ENCODE measurements around the gene SSTR1.
"Not testable (repeated sequence)": the region's sequence is repeated elsewhere in the genome, so short reads cannot be mapped to it uniquely, and the experiment has no call there.

Gene SSTR1, protein sequence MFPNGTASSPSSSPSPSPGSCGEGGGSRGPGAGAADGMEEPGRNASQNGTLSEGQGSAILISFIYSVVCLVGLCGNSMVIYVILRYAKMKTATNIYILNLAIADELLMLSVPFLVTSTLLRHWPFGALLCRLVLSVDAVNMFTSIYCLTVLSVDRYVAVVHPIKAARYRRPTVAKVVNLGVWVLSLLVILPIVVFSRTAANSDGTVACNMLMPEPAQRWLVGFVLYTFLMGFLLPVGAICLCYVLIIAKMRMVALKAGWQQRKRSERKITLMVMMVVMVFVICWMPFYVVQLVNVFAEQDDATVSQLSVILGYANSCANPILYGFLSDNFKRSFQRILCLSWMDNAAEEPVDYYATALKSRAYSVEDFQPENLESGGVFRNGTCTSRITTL

DNA sequence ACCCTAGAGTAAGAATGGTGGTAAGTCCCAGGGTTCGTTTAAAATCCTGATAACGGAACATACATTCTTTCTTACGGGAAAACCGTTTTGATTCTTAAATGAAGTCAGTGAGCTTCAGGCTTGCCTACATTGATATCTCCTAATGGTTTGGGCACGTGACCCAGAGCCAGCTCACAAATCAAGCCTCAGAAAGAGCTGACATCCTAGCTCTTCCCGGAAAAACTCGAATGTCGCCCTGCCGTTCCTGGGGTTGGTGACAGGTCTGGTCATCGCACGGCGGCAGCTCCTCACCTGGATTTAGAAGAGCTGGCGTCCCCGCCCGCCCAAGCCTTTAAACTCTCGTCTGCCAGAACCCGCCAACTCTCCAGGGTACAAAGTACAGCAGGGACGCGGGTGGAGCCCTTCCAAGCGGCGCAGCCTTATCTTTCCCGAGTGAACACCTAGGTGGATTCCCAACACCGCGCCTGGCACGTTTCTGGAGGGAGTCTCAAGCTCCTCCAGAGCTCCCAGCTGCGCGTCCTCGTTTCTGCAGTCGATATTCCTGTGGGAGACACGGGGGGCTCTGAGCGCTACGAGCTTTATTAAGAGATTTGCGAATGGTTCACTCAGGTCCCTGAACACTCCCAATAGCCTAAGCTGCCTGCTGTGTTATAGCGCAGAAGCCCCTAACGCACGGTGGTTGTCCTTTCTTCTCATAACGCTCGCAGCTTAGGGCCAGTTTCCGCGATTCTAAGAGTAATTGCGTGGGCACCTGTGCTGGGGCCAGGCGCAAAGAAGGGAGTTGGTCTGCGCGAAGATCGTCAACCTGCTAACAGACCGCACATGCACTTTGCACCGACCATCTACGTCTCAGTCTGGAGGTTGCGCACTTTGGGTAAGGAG is at the start of gene SSTR1:
Gene SSTR1, plus strand, starts transcription at position 169 of the 882 bp plus-strand sequence. CDS start 1,486 bp downstream, outside the sequence.
- DNase-seq, result no peak

DNA sequence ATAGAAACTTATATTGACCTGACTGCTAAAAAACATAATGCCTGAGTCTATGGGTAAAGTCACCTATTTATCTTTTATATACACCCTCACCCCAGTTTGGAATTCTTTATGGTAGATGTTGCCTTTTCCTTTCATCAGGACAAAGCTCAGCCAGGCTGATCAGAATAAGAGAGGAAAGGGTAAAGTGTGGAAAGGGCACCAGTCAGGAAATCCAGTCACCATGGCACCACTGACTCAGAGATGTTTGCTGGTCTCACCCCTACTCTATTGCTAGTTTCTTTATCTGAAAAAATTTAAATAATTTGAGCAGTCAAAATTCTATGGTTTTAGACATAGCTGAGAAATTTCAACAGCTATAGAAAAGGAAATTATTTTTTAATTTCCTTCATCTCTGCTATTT is 49.2 kb upstream of the SSTR1 start:
- no peak for DNase-seq

DNA sequence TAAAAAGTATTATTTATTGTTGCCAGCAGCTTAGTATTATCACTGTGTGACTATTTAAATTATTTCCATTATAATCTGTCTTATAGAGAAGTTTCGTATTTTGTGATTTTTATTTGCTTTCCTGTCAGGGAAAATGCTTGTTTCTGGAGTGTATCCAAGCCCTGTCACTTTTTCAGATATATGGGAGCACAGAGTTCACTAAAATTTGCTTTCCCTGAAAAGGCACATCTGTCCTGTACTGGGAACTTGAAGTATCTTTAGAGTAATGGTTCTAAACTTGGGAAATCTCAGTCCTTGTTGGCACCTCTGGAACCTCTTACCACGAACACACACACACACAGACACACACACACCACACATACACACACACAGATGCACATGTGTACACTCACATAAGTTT is 39.3 kb upstream of the SSTR1 start:
- no peak for DNase-seq

DNA sequence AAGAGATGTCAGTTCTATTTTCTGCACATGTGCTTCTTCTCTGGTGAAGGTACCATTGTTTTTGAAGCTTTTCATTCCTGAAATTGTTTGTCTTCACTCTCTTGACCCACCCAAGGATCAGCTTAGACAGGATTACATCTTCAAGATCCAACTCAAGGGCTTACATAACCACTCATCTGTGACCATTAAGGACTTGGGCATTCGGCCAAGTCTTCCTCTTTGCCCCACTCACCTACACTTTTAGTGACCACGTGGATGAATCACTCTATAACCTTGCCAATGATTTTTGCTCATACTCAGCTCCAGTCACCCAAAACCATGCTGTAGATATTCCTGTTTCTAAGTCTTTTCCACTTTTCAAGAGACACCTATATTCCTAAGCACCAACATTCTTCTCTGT is 36.5 kb upstream of the SSTR1 start:
- no peak for DNase-seq

DNA sequence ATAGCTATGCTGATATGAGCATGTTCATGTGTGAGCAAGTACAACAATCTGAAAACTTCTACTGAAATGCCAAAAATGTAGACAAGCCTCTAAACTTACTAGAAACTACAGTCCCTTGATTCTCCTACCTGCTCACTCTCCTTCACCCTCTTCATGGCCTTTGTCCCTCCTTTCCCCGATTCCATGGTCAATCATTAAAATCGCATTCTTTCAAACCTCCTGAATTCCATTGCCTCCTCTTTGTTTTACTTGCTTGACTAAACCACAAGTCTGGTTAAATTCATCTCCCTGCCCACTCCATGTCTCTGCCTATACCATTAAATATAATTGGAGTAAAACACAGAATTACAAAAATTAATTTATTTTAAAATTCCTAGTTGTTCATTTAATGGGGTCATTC is 33.0 kb upstream of the SSTR1 start:
- DNase-seq, result no peak

DNA sequence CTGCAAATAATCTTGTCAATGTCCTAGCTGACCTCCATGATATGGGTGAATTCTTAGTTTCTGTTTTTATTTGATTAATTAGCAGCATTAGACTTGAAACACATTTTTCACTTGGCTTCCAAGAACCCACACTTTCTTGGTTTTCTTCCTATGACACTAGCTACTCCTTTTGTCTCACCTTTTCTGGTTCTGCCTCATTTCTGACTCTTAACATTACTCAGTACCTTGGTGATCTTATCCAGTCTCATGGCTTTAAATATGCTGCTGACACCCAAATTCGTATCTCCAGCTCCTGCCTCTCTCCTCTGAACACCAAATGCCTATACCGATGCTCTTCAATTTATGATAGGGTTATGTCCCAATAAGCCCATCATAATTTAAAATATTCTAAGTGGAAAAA is 32.0 kb upstream of the SSTR1 start:
- no peak for DNase-seq

DNA sequence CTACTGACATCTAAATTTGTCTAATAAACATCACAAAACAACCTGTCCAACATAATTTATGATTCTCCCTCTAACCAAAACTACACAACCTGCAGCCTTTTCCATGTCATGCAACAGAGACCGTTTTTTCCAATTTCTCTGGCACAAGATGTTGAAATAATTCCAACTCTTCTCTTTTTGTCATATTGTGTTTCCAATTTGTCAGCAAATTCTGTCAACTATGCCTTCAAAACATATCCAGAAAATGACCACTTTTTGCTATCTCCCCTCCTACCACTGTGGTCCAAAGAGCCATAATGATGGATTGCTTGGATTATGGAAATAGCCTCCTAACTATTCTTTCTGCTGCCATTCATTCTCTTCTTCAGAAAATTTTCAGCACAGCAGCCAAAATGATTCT is 31.3 kb upstream of the SSTR1 start:
- no peak for DNase-seq

DNA sequence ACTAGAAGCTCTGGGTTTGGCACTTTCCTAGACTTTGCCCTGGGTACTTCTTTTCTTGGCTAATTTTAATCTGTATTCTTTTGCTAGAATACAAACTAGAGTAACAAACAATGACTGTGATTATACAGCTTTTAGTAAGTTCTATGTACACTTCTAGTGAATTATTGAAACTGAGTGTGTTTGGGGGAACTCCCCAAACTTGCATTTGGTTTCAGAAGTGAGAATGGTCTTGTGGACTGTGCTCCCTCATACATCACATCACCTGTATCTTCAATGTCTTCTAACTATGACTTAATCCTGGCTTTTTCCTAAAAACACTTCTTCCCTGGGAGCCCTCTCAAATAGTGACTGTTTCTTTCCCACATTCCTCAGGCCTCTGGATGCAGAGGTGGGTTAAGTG is 23.6 kb upstream of the SSTR1 start:
- DNase-seq, result no peak

DNA sequence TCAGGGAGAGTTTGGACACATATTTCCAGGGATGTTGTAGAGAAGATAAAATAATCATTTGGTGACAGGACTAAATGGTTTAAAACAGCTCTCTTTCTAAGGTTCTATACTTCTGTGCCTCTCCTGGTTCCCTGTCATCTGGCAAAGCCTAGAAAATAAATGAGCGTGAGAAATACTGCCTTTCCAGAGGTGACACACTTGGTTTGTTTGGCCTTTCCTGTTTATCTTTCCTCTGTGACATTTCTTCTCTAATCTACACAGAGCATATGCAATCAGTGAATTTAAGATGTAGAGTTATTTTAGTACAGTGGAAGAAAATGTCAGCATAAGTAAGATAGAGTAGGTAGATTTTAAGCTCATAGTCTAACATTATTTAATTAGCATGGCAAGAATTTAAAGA is 22.0 kb upstream of the SSTR1 start:
- DNase-seq, result no peak

DNA sequence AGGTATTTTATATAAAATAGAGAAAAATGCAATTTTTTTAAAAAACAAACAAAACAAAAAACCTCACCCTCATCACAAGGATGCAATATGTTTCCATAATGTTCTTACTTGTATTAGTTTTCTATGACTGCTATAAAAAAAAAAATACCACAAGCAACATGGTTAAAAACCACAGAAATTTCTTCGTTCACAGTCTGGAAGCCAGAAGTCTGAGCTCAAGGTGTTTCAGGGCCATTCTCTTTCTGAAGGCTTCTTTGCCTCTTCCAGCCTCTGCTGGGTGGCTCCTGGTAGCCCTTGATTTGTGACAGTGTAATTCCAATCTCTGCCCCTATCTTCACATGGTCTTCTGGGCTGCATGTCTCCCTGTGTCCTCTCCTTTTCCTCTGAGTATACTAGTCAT is 21.5 kb upstream of the SSTR1 start:
- DNase-seq, result no peak

DNA sequence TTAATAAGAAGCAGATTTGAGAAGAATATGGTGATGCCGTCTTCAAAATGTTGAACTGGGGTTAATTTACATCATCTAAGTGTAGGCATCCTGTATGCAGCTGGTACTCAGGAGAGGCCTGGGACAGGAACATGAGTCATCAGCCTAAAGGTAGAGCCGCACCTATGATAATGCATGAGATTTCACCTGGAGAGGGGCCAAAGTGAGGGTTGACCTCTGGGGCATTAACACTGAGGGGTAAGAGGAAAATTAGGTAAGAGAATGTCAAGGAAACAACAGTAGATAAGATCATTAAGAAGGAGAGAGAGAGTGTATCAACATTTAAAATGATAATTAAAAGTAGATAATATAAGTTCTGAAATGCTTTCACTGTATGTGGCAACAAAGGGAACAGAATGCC is 20.2 kb upstream of the SSTR1 start:
- DNase-seq, result no peak

DNA sequence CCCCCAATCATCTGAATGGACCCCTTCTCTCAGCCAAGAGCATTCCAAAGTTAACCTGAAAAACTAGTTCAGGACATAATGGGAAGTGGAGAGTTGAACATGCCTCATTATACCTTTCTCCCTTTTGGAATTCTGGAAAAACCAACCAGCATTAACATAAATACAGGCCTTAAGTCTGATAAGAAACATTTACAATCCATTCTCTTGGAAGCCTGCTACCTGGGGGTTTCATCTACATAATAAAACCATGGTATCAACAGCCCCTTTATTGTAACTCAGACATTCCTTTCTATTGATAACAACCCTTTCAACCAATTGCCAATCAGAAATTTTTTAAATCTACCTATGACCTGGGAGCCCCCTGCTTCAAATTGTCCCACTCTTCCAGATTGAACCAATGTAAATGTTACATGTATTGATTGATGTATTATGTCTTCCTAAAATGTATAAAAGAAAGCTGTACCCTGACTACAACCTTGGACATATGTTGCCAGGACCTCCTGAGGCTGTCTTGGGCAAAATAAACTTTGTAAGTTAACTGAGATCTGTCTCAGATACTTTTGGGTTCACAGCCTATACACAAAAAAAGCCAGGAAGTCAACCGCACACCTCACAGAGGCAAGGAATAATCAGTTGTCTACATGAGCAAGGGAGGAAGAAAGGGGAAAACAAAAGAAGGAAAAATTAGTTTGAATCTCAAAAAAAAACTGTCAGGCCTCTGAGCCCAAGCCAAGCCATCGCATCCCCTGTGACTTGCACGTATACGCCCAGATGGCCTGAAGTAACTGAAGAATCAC is 17.6 kb upstream of the SSTR1 start:
- DNase-seq, result no peak

DNA sequence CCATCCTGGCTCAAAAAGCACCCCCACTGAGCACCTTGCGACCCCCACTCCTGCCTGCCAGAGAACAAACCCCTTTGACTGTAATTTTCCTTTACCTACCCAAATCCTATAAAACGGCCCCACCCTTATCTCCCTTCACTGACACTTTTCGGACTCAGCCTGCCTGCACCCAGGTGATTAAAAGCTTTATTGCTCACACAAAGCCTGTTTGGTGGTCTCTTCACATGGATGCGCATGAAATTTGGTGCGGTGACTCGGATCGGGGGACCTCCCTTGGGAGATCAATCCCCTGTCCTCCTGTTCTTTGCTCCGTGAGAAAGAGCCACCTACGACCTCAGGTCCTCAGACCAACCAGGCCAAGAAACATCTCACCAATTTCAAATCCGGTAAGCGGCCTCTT is 16.9 kb upstream of the SSTR1 start:
- not testable (repeated sequence) for DNase-seq

DNA sequence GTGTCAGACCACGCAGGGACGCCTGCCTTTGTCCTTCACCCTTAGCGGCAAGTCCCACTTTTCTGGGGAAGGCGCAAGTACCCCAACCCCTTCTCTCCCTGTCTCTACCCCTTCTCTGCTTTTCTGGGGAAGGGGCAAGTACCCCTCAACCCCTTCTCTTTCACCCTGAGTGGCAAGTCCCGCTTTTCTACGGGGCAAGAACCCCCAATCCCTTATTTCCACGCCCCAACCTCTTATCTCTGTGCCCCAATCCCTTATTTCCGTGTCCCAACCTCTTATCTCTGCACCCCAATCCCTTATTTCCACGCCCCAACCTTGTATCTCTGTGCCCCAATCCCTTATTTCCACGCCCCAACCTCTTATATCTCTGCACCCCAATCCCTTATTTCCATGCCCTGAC is 16.2 kb upstream of the SSTR1 start:
- DNase-seq, result not testable (repeated sequence)

DNA sequence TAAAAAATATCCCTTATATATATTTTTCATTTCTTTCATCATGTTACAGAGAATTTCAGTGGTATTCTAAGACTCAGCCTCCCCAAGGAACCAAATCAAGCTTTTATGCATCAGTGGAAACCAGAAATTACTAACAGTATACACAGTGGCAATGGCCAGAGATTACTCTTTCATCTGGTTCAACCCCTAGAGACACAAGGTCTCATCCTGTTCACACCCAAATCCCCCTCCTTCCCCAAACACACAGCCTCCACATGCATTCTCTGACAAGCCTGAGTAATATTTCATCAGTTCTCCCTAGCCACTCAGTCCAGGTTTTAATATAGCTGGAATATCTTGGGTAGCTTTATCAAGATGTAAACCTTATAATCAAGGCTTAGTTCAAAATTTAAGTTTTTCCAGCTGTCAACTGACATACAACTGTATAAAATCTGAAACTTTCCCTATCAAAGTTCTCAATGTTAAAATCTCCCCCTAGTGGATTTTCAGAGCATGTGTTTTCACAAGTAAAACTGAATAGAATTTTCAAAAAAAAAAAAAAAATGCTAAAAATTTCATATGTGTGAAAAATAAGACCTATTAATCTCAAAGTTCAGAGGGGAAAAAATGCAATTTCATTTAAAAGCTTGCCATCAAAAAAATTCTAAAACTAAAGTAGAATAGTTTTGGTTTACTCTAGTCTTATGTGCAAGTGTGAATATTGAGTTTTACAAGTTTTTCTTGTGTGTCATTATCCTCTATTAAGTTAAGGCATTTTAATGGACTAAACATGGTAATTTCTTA is 10.5 kb upstream of the SSTR1 start:
- DNase-seq, result no peak

DNA sequence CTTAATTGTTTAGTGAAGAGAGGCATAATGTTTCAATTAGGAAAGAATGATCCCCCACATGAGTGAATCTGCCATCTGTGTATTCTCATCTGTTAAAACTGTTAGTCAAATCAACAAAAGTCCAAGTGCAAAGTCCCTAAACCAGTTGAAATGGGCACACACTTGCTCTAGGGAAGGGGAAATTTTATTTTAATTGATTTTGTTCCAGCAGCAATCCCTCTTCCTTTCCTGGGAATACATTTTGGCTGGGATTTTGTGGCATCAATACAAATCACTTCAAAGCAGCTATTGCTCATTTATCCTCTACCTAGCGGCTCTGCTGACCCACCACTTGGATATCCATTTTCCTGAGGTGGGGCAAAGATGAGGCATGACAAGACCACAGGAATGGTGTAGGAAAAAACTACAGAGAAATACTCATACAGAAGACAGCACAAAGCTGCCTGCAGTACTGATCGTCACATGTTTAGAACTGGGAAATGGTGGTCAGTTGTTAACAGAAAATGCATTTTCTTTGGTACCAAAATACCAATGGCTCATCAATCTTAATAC is 9.8 kb upstream of the SSTR1 start:
- no peak for DNase-seq

DNA sequence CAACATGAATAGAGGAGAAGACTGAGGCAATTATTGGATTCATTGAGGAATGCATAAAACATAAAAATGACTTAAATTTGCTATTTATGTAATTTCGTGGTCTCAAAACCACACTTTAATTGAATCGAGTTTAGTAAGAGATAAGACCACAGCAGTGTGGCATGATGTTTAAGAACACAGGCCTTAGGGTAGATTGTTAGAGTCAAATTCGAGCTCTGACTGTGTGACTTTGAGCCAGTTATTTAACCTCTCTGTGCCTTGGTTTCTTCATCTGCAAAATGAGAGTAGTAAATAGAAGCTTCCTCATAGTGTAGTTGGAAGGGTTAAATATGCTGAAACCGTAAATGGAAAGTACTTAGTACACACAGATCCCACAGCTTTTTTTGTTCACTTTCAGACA is 9.3 kb upstream of the SSTR1 start:
- no peak for DNase-seq

DNA sequence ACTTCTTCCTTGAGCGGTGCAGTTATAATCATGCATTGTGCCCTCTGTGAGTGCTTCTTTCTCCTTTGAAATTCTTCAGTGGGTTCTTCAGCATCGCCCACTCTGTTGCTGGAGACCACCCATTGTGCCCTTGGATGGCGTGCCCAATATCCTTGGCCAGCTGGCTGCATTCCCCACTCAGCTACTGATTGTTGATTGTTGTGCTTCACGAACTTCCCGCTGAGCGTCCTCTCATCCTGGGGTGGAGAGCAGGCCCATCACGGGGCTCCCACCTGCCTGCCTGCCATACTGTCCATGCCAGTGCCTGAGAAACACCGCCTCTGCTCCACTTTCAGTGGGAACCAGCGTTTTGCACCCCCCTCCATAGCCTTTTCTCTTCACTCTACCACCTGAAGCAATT is 8.6 kb upstream of the SSTR1 start:
- no peak for DNase-seq

DNA sequence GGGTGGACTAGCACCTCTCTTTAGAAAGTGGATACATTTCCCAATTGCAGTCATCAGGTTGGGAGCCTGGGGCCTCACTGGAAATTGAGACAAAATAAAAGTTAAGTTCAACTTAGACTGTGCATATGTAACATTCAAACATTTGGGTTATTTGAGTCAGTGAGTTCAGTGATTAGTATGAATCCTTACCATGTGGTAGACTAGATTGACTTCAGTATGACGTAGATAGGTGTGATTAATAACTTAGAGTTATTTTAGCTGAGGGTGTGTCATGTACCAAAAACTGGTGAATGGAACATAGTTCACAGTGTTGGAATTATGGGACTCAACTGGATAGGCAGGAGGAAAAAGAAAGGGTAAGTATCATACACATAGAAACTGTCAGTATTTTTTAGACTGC is 8.0 kb upstream of the SSTR1 start:
- DNase-seq, result no peak

DNA sequence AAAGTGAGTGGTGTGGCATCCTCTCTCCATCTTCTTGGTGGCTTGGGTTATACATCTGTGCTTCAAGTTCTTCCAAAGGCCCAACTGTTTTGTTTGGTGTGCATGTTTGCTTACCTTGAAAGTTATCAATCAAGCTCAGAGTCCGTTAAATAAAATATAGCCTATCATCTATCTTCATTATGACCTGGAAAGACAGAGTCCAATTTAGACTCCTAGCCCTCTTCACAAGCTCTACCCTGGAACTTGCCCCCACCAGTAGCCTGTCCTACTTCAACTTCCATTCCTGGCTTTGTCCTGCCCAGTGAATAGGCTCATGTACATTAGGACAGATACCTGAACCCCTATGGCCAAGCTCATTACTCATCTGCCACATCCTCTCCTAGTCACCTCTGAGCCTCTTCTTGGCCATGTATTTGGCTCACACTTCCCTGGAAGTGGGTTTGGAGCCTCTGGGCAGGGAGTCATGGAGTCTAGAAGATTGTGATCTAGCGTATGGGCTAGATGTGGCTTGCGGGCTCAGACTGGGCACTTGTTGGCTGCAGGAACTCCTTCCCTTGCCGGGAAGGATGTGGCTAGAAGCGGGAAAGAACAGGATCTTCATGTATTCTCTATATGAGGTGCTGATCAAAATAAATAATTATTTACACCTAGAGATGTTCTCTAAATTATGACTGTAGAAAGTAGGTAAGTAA is 6.4 kb upstream of the SSTR1 start:
- no peak for DNase-seq

DNA sequence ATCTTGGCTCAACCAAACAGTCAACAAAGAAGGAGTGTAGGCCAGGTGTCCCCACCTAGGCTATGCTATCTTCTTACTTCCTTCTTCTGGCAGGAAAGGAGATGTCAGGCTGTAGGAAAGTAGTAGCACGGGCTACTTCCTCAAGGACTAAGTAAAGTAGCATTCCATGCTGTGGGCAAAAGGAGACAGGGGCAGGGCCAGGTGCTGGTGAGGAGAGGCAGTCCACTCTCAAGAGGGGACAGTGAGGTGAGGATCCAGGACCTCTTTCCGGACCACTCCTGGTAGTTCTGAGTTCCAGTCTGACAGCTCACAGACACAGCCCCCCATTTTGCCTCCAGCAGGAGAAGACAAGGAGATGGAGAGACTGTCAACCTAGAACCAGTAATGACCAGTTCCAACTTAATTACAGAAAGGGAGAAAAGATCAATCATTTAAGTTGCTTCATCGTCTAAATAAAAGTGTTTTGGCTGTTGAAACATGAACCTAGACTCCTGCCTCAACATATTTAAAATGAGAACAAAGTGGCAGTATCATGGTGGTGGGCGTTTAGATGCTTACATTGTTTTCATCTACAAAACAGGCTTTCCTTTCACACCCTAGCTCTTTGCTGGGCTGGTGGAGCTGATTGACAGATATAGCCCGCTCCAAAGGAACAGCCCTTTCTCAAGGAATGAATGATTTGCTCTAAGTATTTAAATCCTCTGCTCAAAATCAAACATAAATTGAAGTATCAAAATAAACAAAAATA is 5.1 kb upstream of the SSTR1 start:
- DNase-seq, result no peak
